ENCODE data around the gene SGPL1.

- TF ChIP-seq EZH2 (IDR thresholded peaks at IDR 0.05; ENCODE audit: low read length) (no peak), CTCF (optimal IDR thresholded peaks at IDR 0.05 in 1 of 3, IDR thresholded peaks at IDR 0.05 in 1 of 3, conservative IDR thresholded peaks at IDR 0.05 in 1 of 3; ENCODE audit: extremely low read depth in 1 of 3, insufficient read depth in 2 of 3, low read length in 3 of 3) (no peak)
Observed at GRCh38 chr10:70927189-70927943, 111.6 kb downstream of the SGPL1 start.
